ENCODE results near the gene CCT6A.
"Not testable (repeated sequence)": the region's sequence is repeated elsewhere in the genome, so short reads cannot be mapped to it uniquely, and the experiment has no call there.

CCT6A gene

GRCh38 chr7:56098187-56099008, 46.8 kb downstream of the CCT6A start:
- not testable (repeated sequence) for DNase-seq (ENCODE audit: low spot score)

GRCh38 chr7:56099653-56100052, 48.1 kb downstream of the CCT6A start:
- no peak for DNase-seq (ENCODE audit: low spot score)

- DNase-seq (ENCODE audit: low spot score) = not testable (repeated sequence)
These were observed 52.6 kb downstream of the CCT6A start for GRCh38 chr7:56104138-56104537.

GRCh38 chr7:56105508-56105907, 53.9 kb downstream of the CCT6A start:
- DNase-seq (ENCODE audit: low spot score) = peak; percentile 31

GRCh38 chr7:56106108-56107073, 54.8 kb downstream of the CCT6A start, which contains the start of gene CHCHD2:
TSS of gene CHCHD2 (minus strand) at chr7:56106476. CDS start at chr7:56106413, 63 bp downstream.
- peak; percentile 98 for DNase-seq (ENCODE audit: low spot score)

GRCh38 chr7:56107954-56108258, 56.3 kb downstream of the CCT6A start:
- no peak for DNase-seq (ENCODE audit: low spot score)

GRCh38 chr7:56110611-56111010, 59.0 kb downstream of the CCT6A start:
- DNase-seq (ENCODE audit: low spot score) = no peak

GRCh38 chr7:56112244-56112643, 60.7 kb downstream of the CCT6A start:
- not testable (repeated sequence) for DNase-seq (ENCODE audit: low spot score)

Measured in hepatic stellate cell (primary cell).